ENCODE data around the gene PRKAG2.

The PRKAG2 gene

DNA sequence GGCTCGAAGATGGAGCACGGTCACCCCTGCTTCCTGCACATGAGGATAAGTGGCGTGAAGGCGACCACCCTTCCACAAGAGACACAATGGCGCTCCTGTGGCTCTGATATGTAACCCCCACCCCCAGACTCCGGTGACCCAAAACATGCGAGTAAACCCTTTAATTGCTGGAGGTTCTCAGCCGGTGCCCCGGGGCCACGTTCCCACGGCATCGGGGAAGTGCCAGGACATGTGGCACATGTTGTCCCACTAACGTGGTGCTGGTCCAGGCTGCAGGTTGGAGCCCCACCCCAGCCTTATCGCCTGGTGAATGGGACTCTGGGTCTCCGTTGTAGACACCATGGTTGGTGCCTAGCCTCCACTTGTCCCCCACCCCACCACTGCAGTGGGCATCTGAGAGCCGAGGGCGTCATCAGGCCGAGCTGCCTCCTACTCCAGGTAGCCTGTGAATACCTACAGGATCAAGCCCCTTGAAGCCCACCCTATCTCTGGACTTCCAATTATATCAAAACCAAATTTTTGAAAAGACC, 132.8 kb downstream of the PRKAG2 start:
- TF ChIP-seq, protein P1, sequence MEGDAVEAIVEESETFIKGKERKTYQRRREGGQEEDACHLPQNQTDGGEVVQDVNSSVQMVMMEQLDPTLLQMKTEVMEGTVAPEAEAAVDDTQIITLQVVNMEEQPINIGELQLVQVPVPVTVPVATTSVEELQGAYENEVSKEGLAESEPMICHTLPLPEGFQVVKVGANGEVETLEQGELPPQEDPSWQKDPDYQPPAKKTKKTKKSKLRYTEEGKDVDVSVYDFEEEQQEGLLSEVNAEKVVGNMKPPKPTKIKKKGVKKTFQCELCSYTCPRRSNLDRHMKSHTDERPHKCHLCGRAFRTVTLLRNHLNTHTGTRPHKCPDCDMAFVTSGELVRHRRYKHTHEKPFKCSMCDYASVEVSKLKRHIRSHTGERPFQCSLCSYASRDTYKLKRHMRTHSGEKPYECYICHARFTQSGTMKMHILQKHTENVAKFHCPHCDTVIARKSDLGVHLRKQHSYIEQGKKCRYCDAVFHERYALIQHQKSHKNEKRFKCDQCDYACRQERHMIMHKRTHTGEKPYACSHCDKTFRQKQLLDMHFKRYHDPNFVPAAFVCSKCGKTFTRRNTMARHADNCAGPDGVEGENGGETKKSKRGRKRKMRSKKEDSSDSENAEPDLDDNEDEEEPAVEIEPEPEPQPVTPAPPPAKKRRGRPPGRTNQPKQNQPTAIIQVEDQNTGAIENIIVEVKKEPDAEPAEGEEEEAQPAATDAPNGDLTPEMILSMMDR (IDR thresholded peaks at IDR 0.05) = no peak

DNA sequence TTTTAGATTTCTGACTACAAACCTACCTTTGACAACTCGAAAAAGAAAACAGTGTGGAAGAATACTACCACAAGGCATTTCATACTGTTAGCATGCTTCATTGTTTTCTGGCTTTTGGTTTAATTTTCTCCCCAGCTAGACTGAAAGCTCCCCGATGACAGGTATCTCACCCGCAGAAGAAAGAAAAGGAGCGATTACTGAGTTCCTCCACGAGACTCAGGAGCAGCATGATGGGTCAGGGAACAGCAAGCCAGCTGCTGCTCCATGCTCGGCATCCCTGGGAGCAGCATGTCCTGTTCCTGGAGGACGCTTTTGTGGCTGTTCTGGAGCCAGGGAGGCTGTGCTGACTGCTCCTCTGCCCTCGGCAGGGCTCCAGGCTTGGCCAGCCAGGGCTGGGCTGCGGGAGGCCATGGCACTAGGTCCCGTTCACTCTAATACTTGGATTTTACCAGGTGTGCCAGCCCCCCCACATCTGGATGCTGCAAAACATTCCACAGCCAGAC, 133.4 kb downstream of the PRKAG2 start:
- TF ChIP-seq, protein P1 (IDR thresholded peaks at IDR 0.05) = no peak

DNA sequence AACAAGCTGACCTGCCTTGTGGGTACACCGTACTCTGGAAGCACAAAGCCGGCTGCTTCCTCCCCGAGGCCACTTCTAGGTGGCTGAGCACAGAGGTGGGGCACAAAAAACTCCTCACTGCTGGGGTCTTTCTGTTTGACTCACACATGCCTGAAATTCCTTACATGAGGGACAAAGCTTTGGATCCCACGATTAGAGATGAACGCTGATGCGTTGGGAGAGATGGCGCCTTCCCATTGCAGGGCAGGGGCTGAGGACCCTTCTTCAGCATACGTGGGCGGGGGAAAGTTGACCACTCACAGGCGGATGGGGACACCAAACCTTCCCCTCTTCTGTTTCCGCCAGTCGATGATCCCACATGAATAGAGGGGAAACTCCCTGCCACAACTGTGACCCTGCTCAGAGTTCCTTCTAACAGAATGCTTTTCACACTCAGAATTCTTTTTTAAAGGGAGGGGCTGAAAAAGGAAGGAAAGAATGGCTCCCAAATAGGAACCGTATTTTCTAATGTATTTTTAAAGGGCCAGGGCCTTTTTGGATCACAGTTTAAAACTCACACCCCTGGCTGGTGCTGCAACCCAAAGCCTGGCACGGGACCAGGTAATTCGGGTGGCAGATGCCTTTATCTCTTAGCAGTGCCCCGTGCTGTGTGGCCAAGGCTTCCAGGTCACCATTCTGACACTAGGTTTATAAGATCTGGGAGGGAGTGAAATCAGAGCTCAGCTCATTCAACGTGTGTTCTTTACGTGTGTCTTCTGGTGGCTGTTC, 134.0 kb downstream of the PRKAG2 start:
- TF ChIP-seq, protein P1 (IDR thresholded peaks at IDR 0.05) = no peak

DNA sequence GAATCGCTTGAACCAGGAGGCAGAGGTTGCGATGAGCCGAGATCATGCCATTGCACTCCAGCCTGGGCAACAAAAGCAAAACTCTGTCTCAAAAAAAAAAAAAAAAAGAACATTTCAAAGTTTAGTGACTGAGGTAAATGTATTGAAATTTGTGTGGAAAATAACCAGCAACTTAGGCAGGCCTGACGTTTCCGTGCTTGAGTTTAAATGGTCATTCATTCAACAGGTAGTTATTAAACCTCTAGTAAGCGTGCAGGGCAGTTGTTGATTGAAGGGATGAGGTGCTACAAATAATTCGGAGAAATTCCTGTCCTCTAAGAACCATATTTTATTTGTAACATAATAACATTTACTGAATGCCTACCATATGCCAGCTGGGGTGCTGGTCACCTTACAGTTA, 135.3 kb downstream of the PRKAG2 start:
- TF ChIP-seq, protein P1 (IDR thresholded peaks at IDR 0.05) = no peak

DNA sequence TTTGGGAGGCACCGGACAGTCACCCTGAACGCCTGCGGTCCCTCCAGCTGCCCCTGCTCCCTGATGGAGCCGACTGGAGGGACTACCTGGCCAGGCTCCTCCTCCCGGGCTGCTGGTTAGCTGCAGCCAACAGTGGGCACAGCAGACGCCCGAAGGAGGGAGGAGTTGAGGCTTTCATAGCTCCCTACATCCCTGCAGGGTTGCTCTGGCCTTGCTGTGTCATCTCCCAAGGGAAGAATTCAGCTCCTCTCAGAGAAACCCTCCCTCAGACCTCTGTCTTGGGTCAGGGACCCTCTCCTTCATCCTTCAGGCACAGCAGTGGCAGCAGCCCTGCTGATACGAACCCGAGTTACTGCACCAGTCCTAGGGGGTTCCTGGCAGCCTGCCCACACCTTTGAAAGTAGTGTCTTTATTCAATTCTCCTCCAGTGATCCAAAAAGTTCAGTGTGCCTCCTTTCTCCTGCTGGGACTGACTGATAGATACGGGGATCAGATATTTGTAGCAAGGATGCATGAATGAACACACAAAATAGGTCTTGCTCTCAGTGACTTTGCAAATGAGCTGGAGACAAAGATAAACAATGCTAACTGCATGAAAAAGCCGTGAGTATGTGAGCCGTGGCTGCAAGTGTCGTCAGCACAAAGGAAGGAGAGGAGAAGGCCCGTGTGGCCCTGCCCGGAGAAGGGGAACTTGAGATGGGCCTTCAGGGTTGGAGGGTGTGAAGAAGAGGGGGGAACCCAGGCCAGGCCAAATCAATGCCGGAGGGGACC, 136.6 kb downstream of the PRKAG2 start:
- TF ChIP-seq, protein P1 (IDR thresholded peaks at IDR 0.05) = no peak

DNA sequence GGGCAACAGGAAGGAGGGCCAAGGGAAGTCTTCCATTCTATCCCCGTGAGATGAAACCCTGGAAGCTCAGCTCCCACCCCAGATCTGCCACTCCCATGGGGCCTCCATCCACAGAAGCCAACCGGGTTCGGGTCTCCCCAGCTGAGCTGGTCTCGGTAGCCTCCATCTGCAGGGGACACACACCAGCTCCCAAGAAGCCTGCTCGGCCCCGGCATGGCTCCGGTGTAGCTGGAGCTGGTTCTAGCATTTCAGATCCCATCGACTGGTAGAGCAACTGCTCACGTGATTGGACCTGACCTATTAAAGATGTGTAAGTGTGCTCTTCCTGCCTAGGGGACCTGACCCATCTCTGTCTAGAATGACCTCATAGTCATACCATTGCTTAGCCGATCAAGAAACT, 138.0 kb downstream of the PRKAG2 start:
- TF ChIP-seq, protein P1 (IDR thresholded peaks at IDR 0.05) = no peak

DNA sequence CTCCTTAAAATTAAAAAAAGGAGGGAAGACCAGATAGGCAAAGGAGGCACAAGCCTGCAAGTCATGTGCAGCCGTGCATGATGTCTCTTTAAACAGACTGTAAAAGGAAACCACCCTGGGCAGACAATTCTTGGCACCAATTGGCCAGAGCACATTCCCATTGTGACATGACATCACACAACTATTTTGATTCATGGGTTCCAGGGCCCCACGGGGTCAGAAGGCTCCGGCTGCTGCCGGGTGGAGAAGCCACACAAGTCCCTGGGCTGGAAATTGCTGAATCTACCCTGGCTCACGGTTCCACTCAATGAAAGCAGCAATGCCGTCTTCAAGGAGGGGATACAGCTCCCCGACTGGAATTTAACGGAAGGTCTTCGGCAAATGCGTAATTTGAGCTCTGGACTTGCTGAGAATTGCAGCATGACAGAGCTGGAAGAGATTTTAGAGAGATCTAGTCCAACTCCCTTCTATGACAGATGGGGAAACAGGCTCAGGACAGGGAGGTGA, 140.5 kb downstream of the PRKAG2 start:
- TF ChIP-seq, protein P1 (IDR thresholded peaks at IDR 0.05) = no peak

Data from LNCAP (cell line).